Neural cell (in vitro differentiated cells): ENCODE data around the gene SUGCT. TPM values are rescaled to one million over a fixed set of nuclear protein-coding genes. Genes with fewer than 3 reads are reported as not detected.

Experiments used
- H2AFZ ChIP-seq: fragments of 200-600, 300-800 bp; sonication (generic), shearing (Covaris generic); 2 replicates; pipeline ENCODE4 v1.6.0; 2014; ENCODE audit warnings: low read depth, mild to moderate bottlenecking, antibody characterized with exemption, low read length, moderate library complexity
- H3F3A ChIP-seq: fragments of 200-600 bp; shearing (Covaris generic); 2 replicates; pipeline ENCODE4 v1.6.1; 2016; ENCODE audit warnings: mild to moderate bottlenecking, moderate library complexity, mixed read lengths, antibody characterized with exemption, low read length; ENCODE audit not compliant: insufficient read depth, poor library complexity, severe bottlenecking
- H3K27ac ChIP-seq: fragments of 200-600, 300-800 bp; sonication (generic), shearing (Covaris generic); 2 replicates; pipeline ENCODE4 v1.5.1; 2014; ENCODE audit warnings: mild to moderate bottlenecking, low read length, moderate library complexity
- H3K27me3 ChIP-seq: fragments of 300-800, 200-600 bp; sonication (generic), shearing (Covaris generic); 2 replicates; pipeline ENCODE4 v1.6.0; 2014; ENCODE audit warnings: mild to moderate bottlenecking, low read depth, low read length, moderate library complexity; ENCODE audit not compliant: insufficient read depth
- H3K36me3 ChIP-seq: fragments of 300-800, 200-600 bp; sonication (generic), shearing (Covaris generic); 2 replicates; pipeline ENCODE4 v1.5.1; 2014; ENCODE audit warnings: mild to moderate bottlenecking, antibody characterized with exemption, low read length, moderate library complexity; ENCODE audit not compliant: insufficient read depth
- H3K4me2 ChIP-seq: fragments of 300-800, 200-600 bp; sonication (generic), shearing (Covaris generic); 2 replicates; pipeline ENCODE4 v1.6.0; 2014; ENCODE audit warnings: mild to moderate bottlenecking, low read length
- H3K4me3 ChIP-seq: fragments of 300-800, 200-600 bp; sonication (generic), shearing (Covaris generic); 2 replicates; pipeline ENCODE4 v1.5.1; 2014; ENCODE audit warnings: mild to moderate bottlenecking, low read length, moderate library complexity
- H3K79me2 ChIP-seq: fragments of 200-600 bp; shearing (Covaris generic); replicated peaks from 2 replicates; pipeline ENCODE4 v1.6.0; 2014; ENCODE audit warnings: mild to moderate bottlenecking, low read length, moderate library complexity; ENCODE audit not compliant: insufficient read depth
- H3K9ac ChIP-seq: fragments of 300-800, 200-600 bp; sonication (generic), shearing (Covaris generic); 2 replicates; pipeline ENCODE4 v1.6.1; 2016; ENCODE audit warnings: mild to moderate bottlenecking, low read length, mixed read lengths
- H3K9me2 ChIP-seq: fragments of 200-600 bp; shearing (Covaris generic); 2 replicates; pipeline ENCODE4 v1.6.1; 2016; ENCODE audit warnings: mild to moderate bottlenecking, low read length, mixed read lengths; ENCODE audit not compliant: insufficient read depth
- H3K9me3 ChIP-seq: fragments of 200-600, 300-800 bp; sonication (generic), shearing (Covaris generic); 2 replicates; pipeline ENCODE4 v1.6.1; 2016; ENCODE audit warnings: mild to moderate bottlenecking, mixed run types, low read length, moderate library complexity, mixed read lengths
- H4K20me1 ChIP-seq: fragments of 200-600 bp; shearing (Covaris generic); 2 replicates; pipeline ENCODE4 v1.6.1; 2016; ENCODE audit warnings: mild to moderate bottlenecking, mixed run types; ENCODE audit not compliant: insufficient read depth
- EP300 ChIP-seq: fragments of 450-650 bp; conservative IDR thresholded peaks from 2 replicates; pipeline ENCODE4 v1.6.1; 2014; ENCODE audit warnings: antibody characterized with exemption, mild to moderate bottlenecking, moderate library complexity; ENCODE audit not compliant: poor library complexity, severe bottlenecking
- EZH2 ChIP-seq: fragments of 200-600, 300-800 bp; shearing (Covaris generic), sonication (generic); IDR thresholded peaks from 2 replicates; pipeline ENCODE4 v1.6.1; 2014; ENCODE audit warnings: antibody characterized with exemption, low read length, borderline replicate concordance, mild to moderate bottlenecking; ENCODE audit not compliant: insufficient read depth, poor library complexity, severe bottlenecking
- MXI1 ChIP-seq: fragments of 450-650 bp; conservative IDR thresholded peaks from 2 replicates; pipeline ENCODE4 v1.6.1; 2014; ENCODE audit warnings: antibody characterized with exemption, mild to moderate bottlenecking; ENCODE audit not compliant: poor library complexity, severe bottlenecking
- POLR2AphosphoS5 ChIP-seq: IDR thresholded peaks from 2 replicates; pipeline ENCODE4 v1.6.1; 2012
- RAD21 ChIP-seq: fragments of 450-650 bp; conservative IDR thresholded peaks from 2 replicates; pipeline ENCODE4 v1.6.1; 2014; ENCODE audit warnings: antibody characterized with exemption, mild to moderate bottlenecking, moderate library complexity
- REST ChIP-seq: IDR thresholded peaks from 2 replicates; pipeline ENCODE4 v1.6.1; 2012; ENCODE audit warnings: borderline replicate concordance
- SMC3 ChIP-seq: fragments of 450-650 bp; conservative IDR thresholded peaks from 2 replicates; pipeline ENCODE4 v1.6.1; 2014; ENCODE audit warnings: antibody characterized with exemption, mild to moderate bottlenecking, moderate library complexity; ENCODE audit not compliant: poor library complexity
- TAF1 ChIP-seq: IDR thresholded peaks from 2 replicates; pipeline ENCODE4 v1.6.1; 2012; ENCODE audit warnings: low read depth
- polyA plus RNA-seq: library from polyadenylated mRNA; depleted of rRNA; stranded (reverse); fragments of >200 nt; gene quantifications from 2 replicates; pipeline ENCODE4 v1.2.3, GENCODE V29; 2014
- TF ChIP-seq, protein P1 (sequence below): fragments of 450-650 bp; IDR thresholded peaks from 2 replicates; pipeline ENCODE4 v1.5.1; 2014; ENCODE audit warnings: antibody characterized with exemption, mild to moderate bottlenecking, moderate library complexity; ENCODE audit not compliant: poor library complexity, severe bottlenecking

Gene SUGCT
- polyA plus RNA-seq, 1 donor from 2014 or later = not detected

DNA sequence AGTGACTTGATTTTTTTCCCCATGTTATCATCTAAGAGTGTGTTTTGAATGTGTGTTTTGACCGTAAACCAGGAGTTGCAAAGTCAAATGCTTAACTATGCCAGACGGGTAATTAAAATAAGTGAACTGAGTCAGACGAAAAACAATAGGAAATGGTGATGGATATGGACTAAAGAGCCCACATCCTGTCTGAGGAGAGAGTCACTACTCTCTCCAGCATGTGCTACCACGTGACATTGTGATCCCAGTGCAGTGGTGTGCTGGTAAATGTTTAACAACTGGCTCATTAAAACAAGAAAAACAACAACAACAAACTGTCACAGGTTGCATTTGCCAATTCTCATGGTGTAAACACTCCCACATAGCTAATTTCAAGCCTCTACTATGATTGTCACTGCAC, 164.3 kb downstream of the SUGCT start:
- H3K4me2 ChIP-seq = no peak overlapping the region
- H2AFZ ChIP-seq = no peak overlapping the region
- H3K4me3 ChIP-seq = no peak overlapping the region
- no peaks in the 10 kb centered on the region for H3F3A ChIP-seq
- H3K27ac ChIP-seq = no peak overlapping the region
- H3K9me2 ChIP-seq = no peaks in the 10 kb centered on the region
- no peaks in the 10 kb centered on the region for H3K36me3 ChIP-seq
- no peaks in the 10 kb centered on the region for H4K20me1 ChIP-seq
- TF ChIP-seq TAF1 (no peak), REST (no peak), MXI1 (no peak), SMC3 (no peak)
- TF ChIP-seq, protein P1, sequence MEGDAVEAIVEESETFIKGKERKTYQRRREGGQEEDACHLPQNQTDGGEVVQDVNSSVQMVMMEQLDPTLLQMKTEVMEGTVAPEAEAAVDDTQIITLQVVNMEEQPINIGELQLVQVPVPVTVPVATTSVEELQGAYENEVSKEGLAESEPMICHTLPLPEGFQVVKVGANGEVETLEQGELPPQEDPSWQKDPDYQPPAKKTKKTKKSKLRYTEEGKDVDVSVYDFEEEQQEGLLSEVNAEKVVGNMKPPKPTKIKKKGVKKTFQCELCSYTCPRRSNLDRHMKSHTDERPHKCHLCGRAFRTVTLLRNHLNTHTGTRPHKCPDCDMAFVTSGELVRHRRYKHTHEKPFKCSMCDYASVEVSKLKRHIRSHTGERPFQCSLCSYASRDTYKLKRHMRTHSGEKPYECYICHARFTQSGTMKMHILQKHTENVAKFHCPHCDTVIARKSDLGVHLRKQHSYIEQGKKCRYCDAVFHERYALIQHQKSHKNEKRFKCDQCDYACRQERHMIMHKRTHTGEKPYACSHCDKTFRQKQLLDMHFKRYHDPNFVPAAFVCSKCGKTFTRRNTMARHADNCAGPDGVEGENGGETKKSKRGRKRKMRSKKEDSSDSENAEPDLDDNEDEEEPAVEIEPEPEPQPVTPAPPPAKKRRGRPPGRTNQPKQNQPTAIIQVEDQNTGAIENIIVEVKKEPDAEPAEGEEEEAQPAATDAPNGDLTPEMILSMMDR = no peak
- H3K79me2 ChIP-seq = no peaks in the 10 kb centered on the region
- no peaks in the 10 kb centered on the region for H3K9me3 ChIP-seq
- no peak overlapping the region for H3K9ac ChIP-seq
- no peaks in the 10 kb centered on the region for H3K27me3 ChIP-seq

GRCh38 chr7:40300146-40300670, 165.4 kb downstream of the SUGCT start:
- H3K79me2 ChIP-seq = no peaks in the 10 kb centered on the region
- H3K36me3 ChIP-seq = no peaks in the 10 kb centered on the region
- no peaks in the 10 kb centered on the region for H4K20me1 ChIP-seq
- TF ChIP-seq MXI1 = no peak
- no peak for TF ChIP-seq EP300
- no peak for TF ChIP-seq POLR2AphosphoS5
- TF ChIP-seq RAD21 = no peak
- TF ChIP-seq, protein P1 = no peak
- TF ChIP-seq REST = no peak
- no peak for TF ChIP-seq EZH2
- TF ChIP-seq SMC3 = no peak
- TF ChIP-seq TAF1 = no peak
- no peak overlapping the region for H3K4me2 ChIP-seq
- no peak overlapping the region for H2AFZ ChIP-seq
- no peak overlapping the region for H3K27ac ChIP-seq
- no peaks in the 10 kb centered on the region for H3K27me3 ChIP-seq
- H3K9ac ChIP-seq = no peak overlapping the region
- no peaks in the 10 kb centered on the region for H3K9me2 ChIP-seq
- H3K4me3 ChIP-seq = no peak overlapping the region
- no peaks in the 10 kb centered on the region for H3K9me3 ChIP-seq
- no peaks in the 10 kb centered on the region for H3F3A ChIP-seq
